ENCODE data around the gene ZNF594.
"Not testable (repeated sequence)": the region's sequence is repeated elsewhere in the genome, so short reads cannot be mapped to it uniquely, and the experiment has no call there.

Gene ZNF594

GRCh38 chr17:5191541-5192417 lies at the start of gene ZNF594:
Gene ZNF594 (minus strand): TSS chr17:5191868. CDS start chr17:5184256, 7,612 bp downstream.
- H3K4me1 ChIP-seq (ENCODE audit: control insufficient read depth, insufficient read depth, low read length) = peaks cover 6% of the 10 kb centered on the region
- peak within 1 kb of the TSS; percentile 79 for H3K9ac ChIP-seq (ENCODE audit: low read depth, low read length)
- no peaks in the 10 kb centered on the region for H3K27me3 ChIP-seq (ENCODE audit: control insufficient read depth, insufficient read depth, low read length)
- H3K9me3 ChIP-seq (ENCODE audit: control insufficient read depth, insufficient read depth, low read length) = peaks cover 24% of the 10 kb centered on the region
- H3K36me3 ChIP-seq (ENCODE audit: control insufficient read depth, insufficient read depth, low read length) = peaks cover 9% of the 10 kb centered on the region
- H3K4me3 ChIP-seq (ENCODE audit: low read depth, low read length) = peak within 1 kb of the TSS; percentile 77

GRCh38 chr17:5239769-5240168 lies 48.1 kb upstream of the ZNF594 start:
- not testable (repeated sequence) for H3K36me3 ChIP-seq (ENCODE audit: control insufficient read depth, insufficient read depth, low read length); H3K4me1 ChIP-seq (ENCODE audit: control insufficient read depth, insufficient read depth, low read length); H3K9ac ChIP-seq (ENCODE audit: low read depth, low read length); H3K27me3 ChIP-seq (ENCODE audit: control insufficient read depth, insufficient read depth, low read length); H3K9me3 ChIP-seq (ENCODE audit: control insufficient read depth, insufficient read depth, low read length); H3K4me3 ChIP-seq (ENCODE audit: low read depth, low read length)

DNA sequence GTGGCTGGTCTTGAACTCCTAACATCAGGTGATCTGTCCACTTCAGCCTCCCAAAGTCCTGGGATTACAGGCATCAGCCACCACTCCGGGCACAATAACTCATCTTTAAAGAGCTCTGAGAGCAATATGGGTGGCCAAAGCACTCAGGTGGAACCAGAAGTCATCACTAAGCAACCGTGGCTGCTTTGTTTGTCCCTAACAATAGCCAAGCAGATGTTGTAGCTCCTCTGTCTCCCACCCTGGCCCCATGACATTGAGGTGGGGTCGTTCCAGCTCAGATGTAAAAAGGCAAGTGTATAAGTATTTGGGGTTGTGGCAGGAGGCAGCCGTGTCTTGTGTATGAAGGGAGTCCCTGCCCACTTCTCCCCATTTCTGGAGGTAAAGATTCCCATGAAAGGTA lies 46.7 kb upstream of the ZNF594 start:
- no peaks in the 10 kb centered on the region for H3K36me3 ChIP-seq (ENCODE audit: control insufficient read depth, insufficient read depth, low read length)
- H3K4me1 ChIP-seq (ENCODE audit: control insufficient read depth, insufficient read depth, low read length) = no peaks in the 10 kb centered on the region
- no peaks in the 10 kb centered on the region for H3K9me3 ChIP-seq (ENCODE audit: control insufficient read depth, insufficient read depth, low read length)
- no peak overlapping the region for H3K4me3 ChIP-seq (ENCODE audit: low read depth, low read length)
- no peak overlapping the region for H3K9ac ChIP-seq (ENCODE audit: low read depth, low read length)
- no peaks in the 10 kb centered on the region for H3K27me3 ChIP-seq (ENCODE audit: control insufficient read depth, insufficient read depth, low read length)

- H3K9me3 ChIP-seq (ENCODE audit: control insufficient read depth, insufficient read depth, low read length) = no peaks in the 10 kb centered on the region
- no peak overlapping the region for H3K9ac ChIP-seq (ENCODE audit: low read depth, low read length)
- no peaks in the 10 kb centered on the region for H3K36me3 ChIP-seq (ENCODE audit: control insufficient read depth, insufficient read depth, low read length)
- no peaks in the 10 kb centered on the region for H3K4me1 ChIP-seq (ENCODE audit: control insufficient read depth, insufficient read depth, low read length)
- no peaks in the 10 kb centered on the region for H3K27me3 ChIP-seq (ENCODE audit: control insufficient read depth, insufficient read depth, low read length)
- no peak overlapping the region for H3K4me3 ChIP-seq (ENCODE audit: low read depth, low read length)
Measured at GRCh38 chr17:5237541-5238016, 45.9 kb upstream of the ZNF594 start.

GRCh38 chr17:5236938-5237540 lies 45.4 kb upstream of the ZNF594 start:
- no peaks in the 10 kb centered on the region for H3K36me3 ChIP-seq (ENCODE audit: control insufficient read depth, insufficient read depth, low read length)
- H3K9ac ChIP-seq (ENCODE audit: low read depth, low read length) = no peak overlapping the region
- no peaks in the 10 kb centered on the region for H3K4me1 ChIP-seq (ENCODE audit: control insufficient read depth, insufficient read depth, low read length)
- H3K27me3 ChIP-seq (ENCODE audit: control insufficient read depth, insufficient read depth, low read length) = no peaks in the 10 kb centered on the region
- no peak overlapping the region for H3K4me3 ChIP-seq (ENCODE audit: low read depth, low read length)
- H3K9me3 ChIP-seq (ENCODE audit: control insufficient read depth, insufficient read depth, low read length) = no peaks in the 10 kb centered on the region

DNA sequence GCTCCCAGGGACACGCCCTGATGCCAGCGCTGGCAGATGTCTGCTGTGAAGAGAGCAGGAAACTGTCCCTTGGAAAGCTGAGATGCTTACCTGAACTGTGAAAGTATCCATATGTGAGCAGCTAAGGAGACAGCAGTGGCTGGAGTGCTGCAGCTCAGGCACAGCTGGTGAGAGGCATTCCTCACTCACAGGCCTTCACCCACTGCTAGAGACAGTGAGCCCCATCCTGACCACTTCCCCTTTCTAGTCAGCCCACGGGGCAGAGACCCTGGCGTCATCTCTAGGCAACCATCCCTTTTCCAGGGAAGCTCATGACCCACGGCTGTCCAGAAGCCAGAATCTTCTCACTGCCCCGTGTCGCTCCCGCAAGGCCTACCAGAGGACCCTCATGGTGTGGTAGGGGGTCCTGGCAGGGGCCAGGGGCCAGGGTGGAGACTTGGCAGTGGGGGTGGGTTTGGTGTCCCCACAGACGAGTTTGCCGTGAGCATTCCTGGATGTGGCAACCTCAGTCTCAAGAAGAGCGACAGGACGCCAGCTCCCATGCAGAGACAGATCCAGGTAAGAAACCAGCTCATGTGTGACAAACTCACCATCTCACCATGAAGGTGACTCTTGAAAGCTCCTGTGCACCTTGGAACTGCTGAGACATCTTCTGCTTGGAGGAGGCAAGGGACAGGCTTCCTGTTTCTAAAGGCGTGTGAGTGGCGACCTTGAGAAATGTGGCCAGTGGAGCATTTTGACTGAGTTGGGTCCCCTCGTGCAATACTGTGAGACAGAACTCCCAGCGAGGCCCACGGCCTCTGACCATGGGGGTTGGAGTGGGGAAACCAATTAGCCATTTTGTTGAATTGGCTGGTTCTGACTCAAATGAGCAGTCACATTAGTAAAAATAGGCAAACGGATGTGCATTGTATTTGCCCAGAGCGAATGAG lies 43.2 kb upstream of the ZNF594 start, which contains the start of gene SCIMP:
TSS of gene SCIMP (minus strand) at position 216 of the 932 bp plus-strand sequence. CDS start at position 111, 105 bp downstream.
- Histone ChIP-seq H3K36me3 (ENCODE audit: control insufficient read depth, insufficient read depth, low read length) (no peaks in the 10 kb centered on the region), H3K9ac (ENCODE audit: low read depth, low read length) (no peak within 1 kb of the TSS), H3K4me3 (ENCODE audit: low read depth, low read length) (no peak within 1 kb of the TSS), H3K4me1 (ENCODE audit: control insufficient read depth, insufficient read depth, low read length) (no peaks in the 10 kb centered on the region), H3K27me3 (ENCODE audit: control insufficient read depth, insufficient read depth, low read length) (no peaks in the 10 kb centered on the region), H3K9me3 (ENCODE audit: control insufficient read depth, insufficient read depth, low read length) (no peaks in the 10 kb centered on the region)

GRCh38 chr17:5233492-5233891 lies 41.8 kb upstream of the ZNF594 start:
- not testable (repeated sequence) for H3K9me3 ChIP-seq (ENCODE audit: control insufficient read depth, insufficient read depth, low read length); H3K36me3 ChIP-seq (ENCODE audit: control insufficient read depth, insufficient read depth, low read length); H3K4me3 ChIP-seq (ENCODE audit: low read depth, low read length); H3K27me3 ChIP-seq (ENCODE audit: control insufficient read depth, insufficient read depth, low read length); H3K9ac ChIP-seq (ENCODE audit: low read depth, low read length); H3K4me1 ChIP-seq (ENCODE audit: control insufficient read depth, insufficient read depth, low read length)

GRCh38 chr17:5226940-5227878 lies 35.5 kb upstream of the ZNF594 start:
- Histone ChIP-seq H3K4me3 (ENCODE audit: low read depth, low read length) (no peak overlapping the region), H3K4me1 (ENCODE audit: control insufficient read depth, insufficient read depth, low read length) (no peaks in the 10 kb centered on the region), H3K9me3 (ENCODE audit: control insufficient read depth, insufficient read depth, low read length) (no peaks in the 10 kb centered on the region), H3K27me3 (ENCODE audit: control insufficient read depth, insufficient read depth, low read length) (no peaks in the 10 kb centered on the region), H3K9ac (ENCODE audit: low read depth, low read length) (no peak overlapping the region), H3K36me3 (ENCODE audit: control insufficient read depth, insufficient read depth, low read length) (no peaks in the 10 kb centered on the region)

DNA sequence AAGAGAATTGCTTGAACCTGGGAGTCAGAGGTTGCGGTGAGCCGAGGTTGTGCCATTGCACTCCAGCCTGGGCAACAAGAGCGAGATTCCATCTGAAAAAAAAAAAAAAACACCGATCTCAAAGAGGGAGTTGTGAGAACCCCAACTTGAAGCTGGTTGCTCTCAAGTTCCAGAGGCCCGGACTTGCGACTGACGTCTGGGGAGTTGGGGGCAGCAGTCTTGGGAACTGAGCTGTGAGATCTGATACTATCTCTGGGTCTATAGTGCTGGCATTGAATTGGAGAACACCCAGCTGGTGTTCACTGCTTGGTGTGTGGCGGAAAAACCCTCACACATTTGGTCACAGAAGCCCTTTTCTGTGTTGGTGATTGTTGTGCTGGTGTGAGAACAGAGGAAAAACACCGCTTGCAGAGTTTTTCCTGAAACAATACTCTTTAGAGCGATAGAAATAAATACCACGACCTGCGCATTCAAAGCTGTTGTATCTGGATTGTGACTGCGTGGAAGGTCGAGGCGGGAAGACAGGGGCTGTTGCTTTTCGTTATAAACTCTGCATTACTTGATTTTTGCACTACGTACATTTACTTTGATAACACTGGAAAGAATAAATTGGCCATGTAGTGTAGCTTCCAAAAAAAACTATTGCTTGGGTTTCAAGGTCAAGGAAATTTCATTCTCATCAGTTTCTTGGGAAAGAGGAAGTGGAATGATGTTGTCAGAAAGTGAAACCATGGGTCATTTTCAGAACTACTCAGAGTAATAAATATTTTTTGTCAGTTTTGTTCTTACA lies 34.2 kb upstream of the ZNF594 start:
- Histone ChIP-seq H3K27me3 (ENCODE audit: control insufficient read depth, insufficient read depth, low read length) (no peaks in the 10 kb centered on the region), H3K4me1 (ENCODE audit: control insufficient read depth, insufficient read depth, low read length) (no peaks in the 10 kb centered on the region), H3K4me3 (ENCODE audit: low read depth, low read length) (no peak overlapping the region), H3K9me3 (ENCODE audit: control insufficient read depth, insufficient read depth, low read length) (no peaks in the 10 kb centered on the region), H3K36me3 (ENCODE audit: control insufficient read depth, insufficient read depth, low read length) (no peaks in the 10 kb centered on the region), H3K9ac (ENCODE audit: low read depth, low read length) (no peak overlapping the region)

DNA sequence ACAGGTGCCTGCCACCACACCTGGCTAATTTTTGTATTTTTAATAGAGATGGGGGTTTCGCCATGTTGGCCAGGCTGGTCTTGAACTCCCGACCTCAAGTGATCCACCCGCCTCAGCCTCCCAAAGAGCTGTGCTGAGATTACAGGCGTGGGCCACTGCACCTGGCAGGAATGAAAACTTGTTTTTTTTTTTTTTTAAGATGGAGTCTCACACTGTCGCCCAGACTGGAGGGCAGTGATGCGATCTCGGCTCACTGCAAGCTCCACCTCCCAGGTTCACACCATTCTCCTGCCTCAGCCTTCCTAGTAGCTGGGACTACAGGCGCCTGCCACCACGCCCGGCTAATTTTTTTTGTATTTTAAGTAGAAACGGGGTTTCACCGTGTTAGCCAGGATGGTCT lies 30.2 kb upstream of the ZNF594 start:
- H3K4me1 ChIP-seq (ENCODE audit: control insufficient read depth, insufficient read depth, low read length); H3K9ac ChIP-seq (ENCODE audit: low read depth, low read length); H3K9me3 ChIP-seq (ENCODE audit: control insufficient read depth, insufficient read depth, low read length); H3K27me3 ChIP-seq (ENCODE audit: control insufficient read depth, insufficient read depth, low read length); H3K36me3 ChIP-seq (ENCODE audit: control insufficient read depth, insufficient read depth, low read length); H3K4me3 ChIP-seq (ENCODE audit: low read depth, low read length): not testable (repeated sequence)

Data from iPS-15b (cell line).